Adrenal gland (tissue), 12 donors: ENCODE measurements around the gene KCNK7. TPM values are rescaled to one million over a fixed set of nuclear protein-coding genes. Genes with fewer than 3 reads are reported as not detected.

Experiments used
- DNase-seq, 7 donors: peaks; one replicate each; pipeline ENCODE4 v3.0.0-alpha.2; 2019 to 2020
- H3K27ac ChIP-seq, 5 donors: fragments of 200-600 bp; sonication (generic) in 4 of 5; 1 replicate in 3 of 5; 2 replicates in 2 of 5; pipeline versions ENCODE4 v1.5.1 to v1.8.0; 2016 to 2020; ENCODE audit warnings: mild to moderate bottlenecking in 1 of 5
- H3K27me3 ChIP-seq: fragments of 200-600 bp; 2 replicates; pipeline ENCODE4 v1.8.0; 2021
- H3K36me3 ChIP-seq, 2 donors: fragments of 200-600 bp; replicated peaks in 1 of 2; 1 replicate in 1 of 2; 2 replicates in 1 of 2; pipeline versions ENCODE4 v1.5.1 to v1.8.0; 2018 to 2022
- H3K4me1 ChIP-seq, 2 donors: fragments of 200-600 bp; replicated peaks in 1 of 2; 1 replicate in 1 of 2; 2 replicates in 1 of 2; pipeline versions ENCODE4 v1.5.1 to v1.8.0; 2018 to 2021
- H3K4me3 ChIP-seq, 4 donors: fragments of 200-600 bp; sonication (generic) in 3 of 4; one replicate each; pipeline ENCODE4 v1.5.1; 2016 to 2018
- H3K9me3 ChIP-seq, 3 donors: fragments of 200-600 bp; sonication (generic) in 1 of 3; replicated peaks in 1 of 3; 1 replicate in 2 of 3; 2 replicates in 1 of 3; pipeline versions ENCODE4 v1.5.1 to v1.8.0; 2016 to 2021
- CTCF ChIP-seq, 6 experiments: fragments of 450-650 bp in 4 of 6; fragments of 200-600 bp in 2 of 6; sonication (generic) in 1 of 6; IDR thresholded peaks; 1 replicate in 5 of 6; 2 replicates in 1 of 6; pipeline versions ENCODE4 v1.5.1 to v1.8.0; 2016 to 2021; ENCODE audit warnings: antibody characterized with exemption in 6 of 6, mild to moderate bottlenecking in 2 of 6, moderate library complexity in 1 of 6
- POLR2A ChIP-seq, 2 donors: fragments of 450-650 bp; IDR thresholded peaks; one replicate each; pipeline ENCODE4 v1.6.1; 2017; ENCODE audit warnings: antibody characterized with exemption in 2 of 2, mild to moderate bottlenecking in 2 of 2, moderate library complexity in 1 of 2
- WGBS, 4 donors: extraction: QIAGEN DNeasy Blood & Tissue Kit in 2 of 4; methylation state at CpG; one replicate each; pipeline versions ENCODE4 v1.1.5 to v1.1.7; 2013 to 2017; 5-methylcytosine and 5-hydroxymethylcytosine counted together
- intact Hi-C, 2 donors: fragments of 100-400 bp; cut with DNase I; formaldehyde crosslinking; loops; one replicate each; pipeline versions ENCODE4 v1.14.1 to v1.15.0; 2022 to 2023
- polyA plus RNA-seq, 3 donors: library from polyadenylated mRNA; stranded (reverse); fragments of 200-250 nt in 2 of 3; fragments of 350-450 nt in 1 of 3; fragmentation: Illumina TruSeq in 1 of 3; extraction: RNeasy Lipid Tissue Mini Kit (QIAGEN cat#74804) in 1 of 3; gene quantifications; one replicate each; pipeline ENCODE4 v1.2.3, GENCODE V29; 2013 to 2014
- total RNA-seq, 9 donors: library from RNA; depleted of rRNA in 4 of 9; stranded (reverse); fragments of >200 nt in 4 of 9; fragments of 120-200 nt in 1 of 9; fragmentation: NEBNext Ultra II Directional in 1 of 9; extraction: Animal tissue kit (Norgen Biotek cat#: 25700) in 1 of 9; gene quantifications; one replicate each; pipeline versions ENCODE4 v1.1.0 to v1.2.4, GENCODE V29; 2013 to 2023
- donor health status: healthy with polysubstance abuse.
- donor health status: Bipolar disorder and iron deficiency.
- donor health status: DM: yes; HTN: yes; CAD: no.
- donor health status: DM: no; HTN: no; CAD: no.
- donor health status: DM: no; HTN: no; CAD: no.
- donor health status: DM: yes; HTN: yes; CAD: no.

KCNK7 gene
- total and polyA plus RNA-seq, 12 donors, result 0.06 to 12.5 (median 0.57) TPM; not detected in 5

DNA sequence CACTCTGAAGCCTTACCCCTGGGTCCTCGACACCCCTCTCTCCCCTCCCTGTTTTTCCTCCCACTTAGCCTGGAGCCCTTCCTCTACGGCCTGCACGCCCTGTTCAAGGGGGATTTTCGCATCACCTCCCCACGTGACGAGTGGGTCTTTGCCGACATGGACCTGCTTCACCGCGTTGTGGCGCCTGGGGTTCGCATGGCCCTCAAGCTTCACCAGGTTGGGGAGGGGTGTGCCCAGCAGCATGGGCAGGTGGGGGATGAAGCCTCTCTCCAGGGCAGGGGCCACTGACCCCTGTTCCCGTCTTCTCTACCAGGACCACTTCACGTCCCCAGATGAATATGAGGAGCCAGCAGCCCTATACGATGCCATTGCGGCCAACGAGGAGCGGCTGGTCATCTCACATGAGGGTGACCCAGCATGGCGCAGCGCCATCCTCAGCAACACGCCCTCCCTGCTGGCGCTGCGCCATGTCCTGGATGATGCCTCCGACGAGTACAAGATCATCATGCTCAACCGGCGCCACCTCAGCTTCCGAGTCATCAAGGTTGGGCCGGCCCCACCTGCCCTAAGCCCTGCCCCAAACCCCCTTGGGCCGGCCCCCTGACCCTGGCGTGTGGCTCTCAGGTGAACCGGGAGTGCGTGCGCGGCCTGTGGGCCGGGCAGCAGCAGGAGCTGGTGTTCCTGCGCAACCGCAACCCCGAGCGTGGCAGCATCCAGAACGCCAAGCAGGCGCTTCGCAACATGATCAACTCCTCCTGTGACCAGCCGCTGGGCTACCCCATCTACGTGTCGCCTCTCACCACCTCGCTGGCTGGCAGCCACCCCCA, 39.5 kb upstream of the KCNK7 start:
- intact Hi-C loops, result no loop called here
- Histone ChIP-seq H3K27ac (no peak overlapping the region), H3K36me3 (peaks cover 0 to 62% of the 10 kb centered on the region in 2 donors), H3K4me3 (no peak overlapping the region), H3K27me3 (no peaks in the 10 kb centered on the region), H3K9me3 (no peaks in the 10 kb centered on the region), H3K4me1 (peaks cover 26 to 31% of the 10 kb centered on the region in 2 donors)
- DNase-seq, result no peak
- TF ChIP-seq CTCF (IDR thresholded peaks at IDR 0.05) (no peak), POLR2A (IDR thresholded peaks at IDR 0.05) (no peak)
- 91 to 93% (median 91%) methylated on average over 31 to 46 of the region's 46 CpGs for WGBS, 4 donors

- no peaks in the 10 kb centered on the region for H3K9me3 ChIP-seq
- TF ChIP-seq CTCF (IDR thresholded peaks at IDR 0.05) (no peak), POLR2A (IDR thresholded peaks at IDR 0.05) (no peak)
- peaks cover 0 to 69% of the 10 kb centered on the region in 2 donors for H3K36me3 ChIP-seq
Observed at GRCh38 chr11:65634440-65634839, 38.8 kb upstream of the KCNK7 start.

DNA sequence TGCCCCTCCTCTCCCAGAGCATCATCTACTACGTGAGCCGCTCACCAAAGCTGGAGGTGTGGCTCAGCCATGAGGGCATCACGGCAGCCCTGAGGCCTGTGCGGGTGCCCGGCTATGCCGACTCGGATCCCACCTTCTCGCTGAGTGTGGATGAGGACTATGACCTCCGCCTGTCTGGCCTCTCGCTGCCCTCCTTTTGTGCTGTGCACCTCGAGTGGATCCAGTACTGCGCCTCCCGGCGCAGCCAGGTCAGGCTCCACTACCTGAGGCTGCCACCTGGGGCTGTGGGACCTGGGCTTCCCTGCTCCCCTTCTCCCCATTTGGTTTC, 38.5 kb upstream of the KCNK7 start:
- peaks cover 0 to 73% of the 10 kb centered on the region in 2 donors for H3K36me3 ChIP-seq
- no peak overlapping the region for H3K4me3 ChIP-seq
- no peaks in the 10 kb centered on the region for H3K9me3 ChIP-seq
- WGBS, 4 donors, result 86 to 94% (median 91%) methylated on average over 5 to 14 of the region's 14 CpGs
- intact Hi-C loops, result no loop called here
- H3K27me3 ChIP-seq, result no peaks in the 10 kb centered on the region
- no peak for DNase-seq
- peaks cover 20 to 21% of the 10 kb centered on the region in 2 donors for H3K4me1 ChIP-seq
- H3K27ac ChIP-seq, result no peak overlapping the region
- TF ChIP-seq POLR2A (IDR thresholded peaks at IDR 0.05) (no peak), CTCF (IDR thresholded peaks at IDR 0.05) (no peak)

More at GRCh38 chr11:65634440-65634839, 38.8 kb upstream of the KCNK7 start:
- Histone ChIP-seq H3K27ac (no peak overlapping the region), H3K4me1 (peaks cover 23 to 25% of the 10 kb centered on the region in 2 donors), H3K27me3 (no peaks in the 10 kb centered on the region), H3K4me3 (no peak overlapping the region)
- intact Hi-C loops, result no loop called here
- DNase-seq, result no peak
- 80 to 92% (median 90%) methylated on average over 1 to 11 of the region's 11 CpGs for whole genome bisulfite sequencing, 4 donors

DNA sequence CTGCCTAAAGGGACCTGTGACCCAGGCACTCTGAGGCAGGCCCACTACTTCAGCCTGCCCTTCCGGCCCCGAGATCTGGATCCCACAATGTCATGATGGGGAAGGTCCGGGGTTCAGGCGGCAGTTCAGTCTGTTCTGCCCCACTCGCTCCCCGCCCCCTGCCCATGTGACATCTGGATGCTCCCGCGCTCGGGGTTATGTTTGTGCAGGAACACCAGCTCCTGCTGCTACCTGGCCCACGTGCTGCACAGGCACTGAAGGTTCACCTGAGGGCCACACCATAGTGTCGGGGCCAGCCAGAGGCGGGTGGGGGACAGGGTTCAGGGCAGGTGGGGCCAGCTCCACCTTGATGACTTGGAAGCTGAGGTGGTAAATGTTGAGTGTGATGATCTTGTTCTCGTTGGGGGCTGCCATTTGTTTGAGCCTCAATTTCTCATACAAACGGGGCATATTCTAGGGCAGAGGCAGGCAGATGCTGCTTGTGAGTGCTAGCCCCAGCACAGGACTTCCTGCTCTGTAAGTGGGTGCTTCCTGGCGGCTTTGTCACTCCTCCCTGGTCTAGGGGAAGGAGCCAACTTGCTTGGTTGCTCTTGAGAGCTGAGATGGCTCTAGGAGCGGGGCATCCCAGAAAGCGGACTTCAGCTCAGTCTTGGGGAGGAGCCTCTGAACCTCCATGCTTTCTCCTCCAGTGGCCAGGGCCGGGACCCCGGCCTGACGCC, 37.9 kb upstream of the KCNK7 start:
- DNase-seq, result no peak
- H3K4me1 ChIP-seq, result peaks cover 14 to 16% of the 10 kb centered on the region in 2 donors
- no peaks in the 10 kb centered on the region for H3K9me3 ChIP-seq
- 82 to 94% (median 89%) methylated on average over 3 to 20 of the region's 20 CpGs for WGBS, 4 donors
- H3K27me3 ChIP-seq, result no peaks in the 10 kb centered on the region
- H3K27ac ChIP-seq, result no peak overlapping the region
- intact Hi-C loops, result no loop called here
- H3K36me3 ChIP-seq, result peaks cover 0 to 78% of the 10 kb centered on the region in 2 donors
- no peak overlapping the region for H3K4me3 ChIP-seq
- TF ChIP-seq POLR2A (IDR thresholded peaks at IDR 0.05), result no peak
- no peak for TF ChIP-seq CTCF (IDR thresholded peaks at IDR 0.05)
